ENCODE measurements around the gene SFTPA2.
"Not testable (repeated sequence)": the region's sequence is repeated elsewhere in the genome, so short reads cannot be mapped to it uniquely, and the experiment has no call there.

Gene SFTPA2

DNA sequence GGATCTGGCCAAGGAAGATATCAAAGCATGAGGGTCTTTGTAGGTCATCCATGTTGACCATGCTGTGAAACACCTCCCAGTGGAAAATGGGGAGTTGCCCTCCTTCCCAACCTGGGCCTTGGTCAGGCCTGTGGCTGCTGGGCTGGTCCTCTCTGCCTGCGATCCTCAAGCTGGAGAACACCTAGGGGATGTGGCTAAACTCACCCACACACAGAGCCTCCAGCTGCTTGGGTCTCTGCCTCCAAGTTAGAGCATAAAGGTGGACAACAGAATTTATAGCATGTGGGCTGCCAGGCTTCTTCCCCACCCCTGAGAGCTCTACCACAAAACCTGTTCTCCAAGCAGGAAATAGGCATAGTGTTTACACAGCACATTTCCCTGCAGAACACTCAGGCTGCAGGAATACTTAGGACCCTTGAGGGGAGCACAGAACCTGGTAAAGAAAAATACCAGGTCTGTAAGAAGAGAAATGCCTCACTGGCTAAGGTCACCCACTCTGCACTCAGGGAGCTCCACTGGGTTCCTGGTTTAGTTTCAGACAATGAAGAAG lies at the start of gene SFTPA2:
Gene SFTPA2 (minus strand): TSS at position 248 of the 550 bp plus-strand sequence. CDS start 924 bp downstream, outside the sequence.
- DNase-seq: no peak

DNA sequence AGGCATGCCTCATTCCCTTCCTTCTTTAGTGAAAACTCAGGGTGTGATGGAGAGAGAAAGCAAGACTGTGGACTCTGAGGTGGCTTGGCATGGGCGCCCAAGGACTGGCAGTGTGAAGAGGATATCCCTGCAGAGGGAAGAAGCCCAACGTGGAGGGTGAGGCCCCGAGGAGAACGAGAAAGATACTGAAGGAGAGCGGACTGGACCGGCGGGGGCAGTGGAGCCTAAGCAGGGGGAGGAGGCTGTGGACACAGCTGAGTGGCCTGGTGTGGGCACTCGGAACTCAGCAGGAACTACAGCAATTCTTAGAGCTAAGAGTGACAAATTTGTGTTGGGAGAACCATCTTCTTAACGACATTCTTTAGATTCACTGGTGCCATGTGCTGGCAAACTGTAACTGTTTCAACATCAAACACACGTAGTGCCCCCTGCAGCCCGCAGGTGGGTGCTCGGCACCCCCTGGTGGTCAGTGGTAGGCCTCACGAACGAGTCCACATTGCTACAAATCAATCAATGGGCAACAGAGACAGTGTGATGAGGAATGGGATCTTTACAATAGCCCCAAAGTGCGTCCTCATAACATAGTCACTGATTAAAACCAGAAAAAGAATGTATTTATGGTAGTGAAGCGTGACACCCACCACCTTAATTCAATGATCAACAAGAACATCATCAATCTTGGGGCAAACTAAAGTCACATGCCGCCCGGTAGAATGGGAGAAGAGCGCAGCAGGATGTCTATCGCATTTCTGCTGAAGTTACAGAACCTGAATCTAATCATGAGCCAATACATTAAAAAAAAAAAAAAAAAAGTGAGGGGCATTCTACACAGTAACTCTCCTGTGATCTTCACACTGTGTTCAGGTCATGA lies 48.5 kb upstream of the SFTPA2 start:
- peak; percentile 4 for DNase-seq

GRCh38 chr10:79605308-79605707 lies 45.1 kb upstream of the SFTPA2 start:
- peak; percentile 60 for DNase-seq

DNA sequence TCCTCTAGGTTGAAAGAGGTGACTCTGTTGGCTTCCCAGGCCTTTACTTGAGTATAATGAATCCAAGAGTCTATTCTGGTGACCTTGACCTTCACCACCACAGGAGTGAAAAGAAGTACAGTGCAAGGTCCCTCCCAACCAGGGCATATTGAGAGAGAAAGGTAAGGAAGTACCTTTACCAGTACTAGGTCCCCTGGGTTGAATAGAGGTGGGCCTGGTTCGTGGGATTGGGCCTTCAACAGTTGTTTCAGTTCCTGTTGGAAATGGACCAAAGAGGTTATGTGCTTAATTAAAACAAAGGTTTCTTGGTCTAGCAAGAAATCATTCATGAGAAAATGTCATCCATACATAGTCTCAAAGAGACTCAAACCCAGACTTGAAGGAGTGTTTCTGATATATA lies 44.1 kb upstream of the SFTPA2 start:
- DNase-seq: no peak

DNA sequence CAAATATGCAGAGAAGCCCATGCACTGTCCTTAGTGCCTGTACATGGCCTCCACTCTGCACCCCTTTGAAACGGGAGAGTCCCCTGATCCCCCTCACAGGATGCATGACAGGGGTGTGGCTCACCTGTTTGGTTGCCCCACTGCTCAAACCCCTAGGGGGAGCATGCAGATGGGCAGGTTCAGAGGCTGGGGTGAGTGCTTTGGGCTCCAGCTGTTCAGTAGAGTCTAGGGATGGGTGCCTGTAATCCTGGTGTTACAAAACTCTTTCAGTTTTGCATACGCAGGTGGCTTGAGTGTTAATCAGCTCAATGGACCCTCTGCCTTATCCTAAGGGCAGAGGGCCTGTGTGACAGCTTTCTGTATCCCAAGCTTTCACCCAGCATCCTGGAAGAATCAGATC lies 42.7 kb upstream of the SFTPA2 start:
- DNase-seq: no peak

DNA sequence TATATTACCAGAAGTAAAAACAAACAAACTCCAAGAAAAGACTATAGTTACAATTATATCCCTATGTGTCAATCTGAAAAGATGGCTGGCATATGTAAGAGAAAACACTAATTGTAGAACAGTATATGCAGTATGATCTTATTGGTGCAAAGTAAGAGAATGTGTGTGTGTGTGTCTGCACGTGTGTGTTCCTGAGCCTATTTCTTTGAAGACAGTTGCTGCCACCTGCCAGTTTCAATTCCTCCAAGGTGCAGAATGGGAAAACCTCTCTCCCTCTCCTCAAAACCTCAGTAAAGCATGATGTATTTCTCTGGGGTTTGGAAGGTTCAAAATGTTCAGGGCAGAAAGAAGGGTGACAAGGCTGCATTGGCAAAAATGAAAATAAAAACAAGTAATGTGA lies 41.7 kb upstream of the SFTPA2 start:
- DNase-seq: no peak

GRCh38 chr10:79599644-79600043 lies 39.4 kb upstream of the SFTPA2 start:
- not testable (repeated sequence) for DNase-seq

DNA sequence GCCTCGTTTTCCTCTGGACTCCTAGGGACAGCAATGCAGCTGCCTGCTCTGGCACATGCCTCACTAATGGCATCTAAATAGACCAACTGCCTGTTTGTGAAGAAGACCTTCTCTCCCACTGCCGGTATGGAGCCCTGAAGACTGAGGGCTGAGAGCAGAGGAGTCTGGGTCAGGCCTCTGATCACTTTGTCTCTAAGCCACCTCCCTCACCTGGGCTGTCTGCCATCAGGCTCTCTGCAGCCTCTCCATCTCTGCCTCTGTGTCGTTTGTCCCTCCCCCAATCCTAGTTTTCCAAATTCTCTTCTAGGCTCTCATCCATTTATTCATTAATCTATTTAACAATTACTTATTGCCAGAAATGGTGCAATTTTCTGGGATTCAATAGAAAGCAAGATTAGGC lies 35.3 kb upstream of the SFTPA2 start:
- DNase-seq: no peak

DNA sequence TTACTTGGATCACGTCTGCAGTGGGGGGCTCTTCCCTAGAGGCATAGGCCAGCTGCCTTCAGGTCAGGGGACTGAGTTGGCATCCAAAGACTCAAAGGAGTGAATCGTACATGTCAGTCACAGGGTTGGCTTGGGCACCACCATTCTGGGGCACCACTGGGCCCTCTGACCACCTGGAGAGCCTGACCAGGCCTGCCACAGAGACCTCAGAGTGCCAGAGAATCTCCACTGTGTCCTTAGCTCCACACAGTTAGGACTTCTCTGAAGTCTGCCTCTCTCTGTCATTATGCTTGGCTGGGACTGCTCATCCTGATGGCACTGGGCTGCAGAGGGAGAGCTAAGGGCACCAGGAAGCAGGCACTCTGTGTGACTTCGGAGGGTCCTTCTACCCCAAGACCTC lies 34.4 kb upstream of the SFTPA2 start:
- not testable (repeated sequence) for DNase-seq

- no peak for DNase-seq
These were observed 33.2 kb upstream of the SFTPA2 start for GRCh38 chr10:79593377-79593776.

DNA sequence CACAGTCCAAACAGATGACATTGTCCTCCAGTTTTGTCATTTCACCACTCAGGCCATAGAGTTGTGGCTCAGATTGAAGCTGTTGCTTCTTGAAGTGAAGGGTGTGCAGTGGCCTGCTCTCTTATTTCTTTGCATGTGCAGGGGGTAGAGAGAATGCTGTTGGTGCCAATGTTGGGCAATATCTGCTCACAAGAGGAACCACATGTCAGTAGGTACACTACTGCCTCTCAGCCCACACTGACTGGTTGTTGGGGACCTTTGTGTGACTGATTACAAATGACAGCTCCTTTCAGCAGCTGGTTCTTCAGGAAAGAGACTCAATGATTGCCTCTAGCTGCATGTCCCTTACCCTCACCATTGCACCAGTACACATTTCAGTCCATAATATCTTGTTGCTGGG lies 28.6 kb upstream of the SFTPA2 start:
- DNase-seq: no peak

GRCh38 chr10:79586933-79587332 lies 26.7 kb upstream of the SFTPA2 start:
- peak; percentile 28 for DNase-seq

DNA sequence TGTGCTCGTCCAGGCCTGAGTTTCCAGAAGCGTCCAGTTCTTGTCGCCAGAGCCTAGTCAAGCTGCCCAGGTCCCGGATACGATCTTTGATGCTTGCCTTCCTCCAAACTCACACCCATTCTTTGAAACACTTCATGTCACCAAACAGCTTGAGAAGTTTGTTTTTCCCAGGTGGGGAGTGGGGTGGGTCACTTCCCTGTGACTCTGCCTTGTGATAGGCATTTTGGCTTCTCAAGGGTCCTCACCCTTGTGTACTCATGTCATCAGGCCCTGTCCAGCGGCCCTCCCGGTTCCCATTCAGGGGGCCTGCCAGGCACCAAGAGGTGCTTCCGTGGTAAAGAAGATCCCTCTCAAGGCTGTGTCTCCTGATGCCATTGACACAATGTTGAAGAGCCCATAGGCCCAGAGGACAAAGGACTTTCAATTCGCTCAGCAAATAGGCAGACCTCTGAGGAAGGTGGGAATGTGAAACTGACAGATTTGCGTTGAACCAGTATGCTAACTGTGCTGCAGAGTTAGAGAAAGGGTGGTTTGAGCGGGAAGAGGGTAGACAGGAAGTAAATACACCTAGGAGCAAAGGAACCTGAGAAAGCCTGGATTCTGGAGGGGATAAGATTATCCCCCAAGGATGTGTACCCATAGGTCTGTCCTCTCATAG lies 25.8 kb upstream of the SFTPA2 start:
- DNase-seq: peak; percentile 86

GRCh38 chr10:79583488-79584024 lies 23.3 kb upstream of the SFTPA2 start:
- no peak for DNase-seq

- not testable (repeated sequence) for DNase-seq
These were observed 22.7 kb upstream of the SFTPA2 start for GRCh38 chr10:79582954-79583353.

DNA sequence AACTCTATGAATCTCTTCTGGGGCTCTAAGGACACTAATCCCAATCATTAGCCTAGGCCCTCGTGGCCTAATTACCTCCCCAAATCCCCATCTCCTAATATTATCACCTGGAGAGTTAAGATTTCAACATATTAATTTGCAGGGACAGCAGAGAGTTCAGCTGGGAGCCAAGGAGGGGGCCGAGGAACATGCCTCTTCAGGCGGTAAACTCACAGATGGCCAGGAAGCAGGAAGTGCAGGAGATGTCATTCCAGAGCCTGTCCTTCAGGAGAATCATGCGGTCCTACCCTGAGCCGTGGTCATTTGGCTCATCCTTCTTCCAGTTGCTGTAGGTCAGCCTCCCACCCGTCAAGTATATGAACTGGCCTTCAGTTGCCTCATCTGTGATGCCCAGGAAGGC lies 21.9 kb upstream of the SFTPA2 start:
- no peak for DNase-seq

DNA sequence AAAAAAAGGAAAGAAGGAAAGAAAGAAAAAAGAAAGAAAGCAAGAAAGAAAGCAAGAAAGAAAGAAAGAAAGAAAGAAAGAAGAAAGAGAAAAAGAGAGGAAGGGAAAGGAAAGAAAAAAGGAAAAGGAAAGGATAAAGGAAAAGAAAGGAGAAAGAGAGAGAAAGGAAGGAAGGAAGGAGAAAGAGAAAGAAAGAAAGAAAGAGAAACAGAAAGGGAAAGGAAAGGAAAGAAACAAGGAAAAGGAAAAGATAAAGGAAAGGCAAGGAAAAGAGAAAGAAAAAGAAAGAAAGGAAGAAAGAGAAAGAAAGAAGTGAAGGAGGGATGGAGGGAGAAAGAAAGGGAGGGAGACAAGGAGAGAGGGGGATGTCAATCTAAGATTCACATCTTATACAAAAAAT lies 20.8 kb upstream of the SFTPA2 start:
- no peak for DNase-seq

GRCh38 chr10:79579361-79579760 lies 19.2 kb upstream of the SFTPA2 start:
- no peak for DNase-seq

DNA sequence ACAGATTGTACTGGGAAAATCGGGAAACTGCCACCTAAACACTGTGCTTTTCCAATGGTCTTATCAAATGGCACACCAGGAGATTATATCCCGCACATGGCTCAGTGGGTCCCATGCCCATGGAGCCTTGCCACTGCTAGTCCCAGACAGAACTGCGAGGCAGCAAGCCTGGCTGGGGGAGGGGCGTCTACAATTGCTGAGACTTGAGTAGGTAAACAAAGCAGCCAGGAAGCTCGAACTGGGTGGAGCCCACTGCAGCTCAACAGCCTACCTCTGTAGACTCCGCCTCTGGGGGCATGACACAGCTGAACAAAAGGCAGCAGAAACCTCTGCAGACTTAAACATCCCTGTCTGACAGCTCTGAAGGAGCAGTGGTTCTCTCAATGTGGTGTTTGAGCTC lies 10.4 kb upstream of the SFTPA2 start:
- not testable (repeated sequence) for DNase-seq

DNA sequence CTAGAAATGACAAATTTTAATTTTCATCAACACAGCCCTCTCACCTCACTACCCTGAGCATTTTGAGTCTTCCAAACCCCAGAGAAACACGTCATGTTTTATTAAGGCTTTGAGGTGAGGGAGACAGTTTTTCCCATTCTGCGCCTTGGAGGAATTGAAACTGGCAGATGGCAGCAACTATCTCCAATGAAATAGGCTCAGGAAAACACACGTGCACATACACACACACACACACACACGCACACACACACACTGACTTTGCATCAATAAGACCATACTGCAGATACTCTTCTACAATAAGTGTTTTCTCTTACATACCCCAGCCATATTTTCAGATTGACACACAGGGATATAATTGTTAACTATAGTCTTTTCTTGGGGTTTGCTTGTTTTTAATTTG lies 3.2 kb upstream of the SFTPA2 start:
- no peak for DNase-seq

DNA sequence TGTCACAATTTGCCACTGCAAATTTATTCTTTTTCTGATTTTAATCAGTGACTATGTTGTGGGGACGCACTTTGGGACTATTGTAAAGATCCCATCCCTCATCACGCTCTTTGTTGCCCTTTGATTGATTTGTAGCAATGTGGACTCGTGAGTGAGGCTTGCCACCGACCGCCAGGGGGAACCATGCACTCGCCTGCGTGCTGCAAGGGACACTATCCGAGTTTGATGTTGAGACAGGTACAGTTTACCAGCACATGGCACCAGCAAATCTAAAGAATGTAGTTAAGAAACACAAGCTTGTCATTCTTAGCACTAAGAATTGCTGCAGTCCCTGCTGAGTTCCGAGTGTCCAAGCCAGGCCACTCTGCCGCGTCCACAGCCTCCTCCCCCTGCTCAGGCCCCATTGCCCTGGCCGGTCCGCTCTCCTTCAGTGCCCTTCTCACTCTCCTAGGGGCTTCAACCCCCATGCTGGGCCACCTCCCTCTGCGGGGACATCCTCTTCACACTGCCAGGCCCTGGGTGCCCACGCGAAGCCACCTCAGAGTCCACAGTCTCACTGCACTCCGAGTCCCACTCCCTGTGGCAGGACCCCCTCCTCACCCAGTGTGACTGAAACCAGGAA lies 2.0 kb upstream of the SFTPA2 start:
- DNase-seq: peak; percentile 60

DNA sequence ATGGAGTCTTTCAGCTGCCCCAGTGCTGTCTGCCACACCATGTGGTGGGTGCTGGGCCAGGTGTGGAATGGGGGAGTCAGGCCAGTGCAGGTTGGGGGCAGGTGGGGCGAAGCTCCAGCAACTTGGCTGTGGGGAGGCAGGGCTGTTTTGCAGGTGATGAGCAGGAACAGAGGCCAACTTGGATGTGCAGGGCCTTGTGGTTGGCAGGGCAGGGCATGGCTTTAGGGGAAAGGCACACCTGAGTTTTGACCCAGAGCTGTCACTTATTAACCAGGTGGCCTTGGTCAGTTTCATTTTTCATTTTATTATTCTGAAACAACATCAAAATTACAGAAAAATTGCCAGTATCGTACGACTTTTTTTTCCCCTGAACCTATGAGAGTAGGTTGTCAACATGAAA lies 1.1 kb upstream of the SFTPA2 start:
- DNase-seq: no peak

DNA sequence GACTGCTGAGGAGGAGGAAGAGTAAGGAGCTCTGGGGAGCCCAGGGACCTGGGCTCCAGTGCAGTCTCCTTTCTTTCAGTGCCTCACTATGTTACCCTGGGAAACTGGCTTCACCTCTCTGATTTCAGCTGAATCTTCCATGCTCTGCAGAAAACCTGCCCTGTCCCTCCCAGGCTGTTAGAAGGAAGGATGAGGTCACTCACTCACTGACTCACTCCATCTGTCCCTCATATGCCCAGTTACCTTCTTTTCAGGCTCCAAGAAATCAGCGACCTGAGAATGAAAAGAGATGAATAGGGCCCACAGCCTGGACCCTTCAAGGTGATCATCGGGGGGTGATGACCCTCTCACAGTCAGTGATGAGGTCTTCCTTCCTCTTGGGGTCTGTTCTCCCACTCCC lies 481 bp downstream of the SFTPA2 start:
- no peak for DNase-seq

Measured in NCI-H510A treated with DMSO at 0.1 percent for 48 hours (cell line).